Measurements from ENCODE around the gene METTL16.

DNA sequence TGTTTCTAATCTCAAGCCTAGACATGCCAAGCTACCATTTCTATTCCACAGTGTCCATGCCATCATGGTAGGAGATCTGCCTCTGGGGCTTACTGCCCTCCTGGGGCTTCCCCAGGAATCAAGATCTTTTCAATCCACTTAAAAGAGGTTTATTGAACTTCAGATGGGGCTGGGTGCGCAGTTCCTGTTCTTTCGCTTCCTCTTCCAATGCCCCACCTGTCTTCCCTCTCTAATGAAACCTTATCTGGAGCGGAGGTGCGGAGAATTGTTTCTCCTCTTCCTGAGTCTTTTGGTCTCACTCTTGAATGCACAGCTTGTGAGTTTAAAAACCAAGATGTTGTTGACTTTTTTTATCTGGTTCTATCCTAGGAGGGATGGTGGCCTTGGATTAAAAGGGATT lies 30.4 kb upstream of the METTL16 start:
- TF ChIP-seq, protein P1, sequence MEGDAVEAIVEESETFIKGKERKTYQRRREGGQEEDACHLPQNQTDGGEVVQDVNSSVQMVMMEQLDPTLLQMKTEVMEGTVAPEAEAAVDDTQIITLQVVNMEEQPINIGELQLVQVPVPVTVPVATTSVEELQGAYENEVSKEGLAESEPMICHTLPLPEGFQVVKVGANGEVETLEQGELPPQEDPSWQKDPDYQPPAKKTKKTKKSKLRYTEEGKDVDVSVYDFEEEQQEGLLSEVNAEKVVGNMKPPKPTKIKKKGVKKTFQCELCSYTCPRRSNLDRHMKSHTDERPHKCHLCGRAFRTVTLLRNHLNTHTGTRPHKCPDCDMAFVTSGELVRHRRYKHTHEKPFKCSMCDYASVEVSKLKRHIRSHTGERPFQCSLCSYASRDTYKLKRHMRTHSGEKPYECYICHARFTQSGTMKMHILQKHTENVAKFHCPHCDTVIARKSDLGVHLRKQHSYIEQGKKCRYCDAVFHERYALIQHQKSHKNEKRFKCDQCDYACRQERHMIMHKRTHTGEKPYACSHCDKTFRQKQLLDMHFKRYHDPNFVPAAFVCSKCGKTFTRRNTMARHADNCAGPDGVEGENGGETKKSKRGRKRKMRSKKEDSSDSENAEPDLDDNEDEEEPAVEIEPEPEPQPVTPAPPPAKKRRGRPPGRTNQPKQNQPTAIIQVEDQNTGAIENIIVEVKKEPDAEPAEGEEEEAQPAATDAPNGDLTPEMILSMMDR (conservative IDR thresholded peaks at IDR 0.05 in 1 of 2, IDR thresholded peaks at IDR 0.05 in 1 of 2; ENCODE audit: extremely low read depth in 1 of 2, insufficient read depth in 1 of 2, low read depth in 1 of 2, low read length in 2 of 2), result no peak
- no peak for TF ChIP-seq EZH2 (IDR thresholded peaks at IDR 0.05; ENCODE audit: borderline replicate concordance, low read length)
